ENCODE data around the gene ASB6. TPM values are rescaled to one million over a fixed set of nuclear protein-coding genes. Genes with fewer than 3 reads are reported as not detected.

Gene ASB6
- total RNA-seq, 1 experiment from 2014 or later = 17.4 TPM

DNA sequence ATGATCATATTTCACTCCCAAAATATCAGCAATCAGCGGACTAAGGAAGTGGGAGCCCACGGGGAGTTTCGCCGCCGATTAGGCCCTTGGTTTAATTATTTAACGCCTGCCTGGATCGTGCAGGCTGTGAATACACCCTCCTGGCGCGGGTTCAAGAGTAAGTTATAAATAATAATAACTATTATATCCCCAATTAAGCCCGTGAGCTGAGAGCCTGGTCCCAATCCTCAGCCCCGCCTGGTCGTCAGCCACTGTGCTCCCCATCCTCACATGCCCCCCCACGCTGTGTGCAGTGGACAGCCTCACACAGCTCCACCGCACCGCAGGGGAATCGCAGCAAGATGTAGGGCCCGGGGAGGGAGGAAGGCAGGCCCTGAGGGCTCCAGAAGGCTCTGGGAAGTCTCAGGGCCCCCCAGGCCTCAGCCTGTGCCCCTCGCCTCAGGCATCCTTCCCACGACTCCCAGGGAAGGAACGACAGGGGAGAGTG is 12.6 kb upstream of the ASB6 start:
- DNase-seq = no peak
- Mint-ChIP-seq H3K27ac (ENCODE audit: unreplicated experiment) (no peak overlapping the region), H3K9me3 (ENCODE audit: unreplicated experiment) (no peaks in the 10 kb centered on the region), H3K36me3 (ENCODE audit: insufficient read depth, unreplicated experiment) (no peaks in the 10 kb centered on the region), H3K27me3 (ENCODE audit: insufficient read depth, unreplicated experiment) (peaks cover 2% of the 10 kb centered on the region), H3K4me1 (ENCODE audit: low read depth, unreplicated experiment) (no peaks in the 10 kb centered on the region), H3K4me3 (ENCODE audit: unreplicated experiment) (no peak overlapping the region)
- no peaks in the 10 kb centered on the region for H3K36me3 ChIP-seq (ENCODE audit: control insufficient read depth, insufficient read depth, low read length)
- intact Hi-C loops (cut with micrococcal nuclease; ENCODE audit: unreplicated experiment) = no loop called here
- H3K4me1 ChIP-seq = no peaks in the 10 kb centered on the region
- ChIA-PET CTCF (no interaction called here), POLR2A (no interaction called here)
- no TSS peak for BruUV-seq (replicated peaks)
- H3K4me3 ChIP-seq (ENCODE audit: low read depth, low read length) = no peak overlapping the region
- no peaks in the 10 kb centered on the region for H3K9me3 ChIP-seq
- TF ChIP-seq, protein P1, sequence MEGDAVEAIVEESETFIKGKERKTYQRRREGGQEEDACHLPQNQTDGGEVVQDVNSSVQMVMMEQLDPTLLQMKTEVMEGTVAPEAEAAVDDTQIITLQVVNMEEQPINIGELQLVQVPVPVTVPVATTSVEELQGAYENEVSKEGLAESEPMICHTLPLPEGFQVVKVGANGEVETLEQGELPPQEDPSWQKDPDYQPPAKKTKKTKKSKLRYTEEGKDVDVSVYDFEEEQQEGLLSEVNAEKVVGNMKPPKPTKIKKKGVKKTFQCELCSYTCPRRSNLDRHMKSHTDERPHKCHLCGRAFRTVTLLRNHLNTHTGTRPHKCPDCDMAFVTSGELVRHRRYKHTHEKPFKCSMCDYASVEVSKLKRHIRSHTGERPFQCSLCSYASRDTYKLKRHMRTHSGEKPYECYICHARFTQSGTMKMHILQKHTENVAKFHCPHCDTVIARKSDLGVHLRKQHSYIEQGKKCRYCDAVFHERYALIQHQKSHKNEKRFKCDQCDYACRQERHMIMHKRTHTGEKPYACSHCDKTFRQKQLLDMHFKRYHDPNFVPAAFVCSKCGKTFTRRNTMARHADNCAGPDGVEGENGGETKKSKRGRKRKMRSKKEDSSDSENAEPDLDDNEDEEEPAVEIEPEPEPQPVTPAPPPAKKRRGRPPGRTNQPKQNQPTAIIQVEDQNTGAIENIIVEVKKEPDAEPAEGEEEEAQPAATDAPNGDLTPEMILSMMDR (IDR thresholded peaks at IDR 0.05; ENCODE audit: insufficient read depth in 1 of 2, low read depth in 1 of 2, low read length in 1 of 2, severe bottlenecking in 1 of 2, unreplicated experiment in 1 of 2) = no peak
- no peaks in the 10 kb centered on the region for H3K27me3 ChIP-seq (replicated peaks; ENCODE audit: control insufficient read depth, insufficient read depth, low read length)

DNA sequence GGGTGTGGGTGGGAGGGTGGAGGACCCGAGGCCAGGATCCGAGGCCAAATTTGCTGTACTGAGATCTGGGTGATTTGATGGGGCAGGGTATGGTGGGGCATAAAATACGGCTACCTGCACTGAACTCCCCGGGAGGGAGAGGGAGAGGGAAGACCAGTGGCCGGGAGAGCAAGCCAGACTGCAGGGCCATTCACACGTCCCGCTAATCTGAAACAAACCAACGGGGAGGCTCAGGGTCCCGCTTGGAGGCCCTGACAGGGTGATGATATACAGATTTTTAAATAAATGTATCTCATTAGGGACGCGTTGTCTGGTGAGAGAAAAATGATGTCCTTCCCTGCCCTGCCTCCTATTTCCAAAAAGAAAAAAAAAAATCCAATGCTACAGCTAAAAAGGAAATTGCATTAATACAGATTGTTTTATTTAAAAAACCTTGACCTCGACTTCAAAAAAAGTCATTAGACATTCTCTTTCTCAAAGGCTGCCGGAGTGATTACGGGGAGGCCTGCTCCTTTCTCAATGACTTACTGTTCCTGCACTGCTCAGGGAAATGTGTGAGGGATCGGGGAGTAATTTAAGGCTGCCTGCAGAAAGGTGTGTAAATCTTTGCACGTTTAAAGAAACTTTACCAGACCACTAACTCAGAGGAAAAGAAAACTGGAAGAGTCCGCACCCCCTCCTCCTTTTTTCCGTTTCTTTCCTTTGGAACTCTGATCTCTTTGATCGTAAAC is 12.0 kb upstream of the ASB6 start:
- Mint-ChIP-seq H3K4me1 (ENCODE audit: low read depth, unreplicated experiment) (no peaks in the 10 kb centered on the region), H3K27ac (ENCODE audit: unreplicated experiment) (no peak overlapping the region), H3K9me3 (ENCODE audit: unreplicated experiment) (no peaks in the 10 kb centered on the region), H3K27me3 (ENCODE audit: insufficient read depth, unreplicated experiment) (peaks cover 2% of the 10 kb centered on the region), H3K36me3 (ENCODE audit: insufficient read depth, unreplicated experiment) (no peaks in the 10 kb centered on the region), H3K4me3 (ENCODE audit: unreplicated experiment) (no peak overlapping the region)
- Histone ChIP-seq H3K36me3 (ENCODE audit: control insufficient read depth, insufficient read depth, low read length) (no peaks in the 10 kb centered on the region), H3K27me3 (replicated peaks; ENCODE audit: control insufficient read depth, insufficient read depth, low read length) (no peaks in the 10 kb centered on the region), H3K9me3 (no peaks in the 10 kb centered on the region), H3K4me1 (no peaks in the 10 kb centered on the region), H3K4me3 (ENCODE audit: low read depth, low read length) (no peak overlapping the region)
- ChIA-PET CTCF (no interaction called here), POLR2A (no interaction called here)
- no TSS peak for BruUV-seq (replicated peaks)
- DNase-seq = no peak
- TF ChIP-seq, protein P1 (IDR thresholded peaks at IDR 0.05; ENCODE audit: insufficient read depth in 1 of 2, low read depth in 1 of 2, low read length in 1 of 2, severe bottlenecking in 1 of 2, unreplicated experiment in 1 of 2) = no peak
- intact Hi-C loops (cut with micrococcal nuclease; ENCODE audit: unreplicated experiment) = no loop called here

DNA sequence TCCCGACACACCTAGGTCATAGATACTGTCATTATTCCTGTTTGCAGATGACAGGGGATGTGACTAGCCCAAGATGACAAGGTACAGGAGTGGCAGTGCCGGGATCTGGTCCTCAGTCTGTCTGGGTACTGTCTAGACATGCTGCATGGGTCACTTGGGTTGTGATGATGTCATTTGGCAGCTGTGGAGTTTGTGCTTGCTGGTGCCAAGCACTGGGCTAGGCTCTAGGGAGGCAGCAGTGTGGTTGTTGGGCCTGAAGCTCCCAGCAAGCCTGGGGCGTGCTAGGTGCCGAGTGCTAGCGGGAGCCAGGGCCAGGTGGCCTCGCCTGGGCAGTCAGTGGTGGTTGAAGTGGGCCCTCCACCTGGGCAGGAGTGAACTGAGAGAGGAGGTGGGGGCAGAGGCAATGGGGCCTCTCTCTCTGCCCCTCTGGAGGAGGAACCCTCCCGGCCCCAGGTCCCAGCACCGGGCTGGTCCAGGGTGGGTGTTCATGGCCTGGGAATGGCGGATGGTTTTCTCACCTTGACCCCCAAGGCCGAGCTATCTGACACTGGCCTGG is 8.8 kb upstream of the ASB6 start:
- BruUV-seq (replicated peaks) = no TSS peak
- no peaks in the 10 kb centered on the region for H3K36me3 ChIP-seq (ENCODE audit: control insufficient read depth, insufficient read depth, low read length)
- Mint-ChIP-seq H3K4me1 (ENCODE audit: low read depth, unreplicated experiment) (no peaks in the 10 kb centered on the region), H3K36me3 (ENCODE audit: insufficient read depth, unreplicated experiment) (no peaks in the 10 kb centered on the region), H3K27me3 (ENCODE audit: insufficient read depth, unreplicated experiment) (no peaks in the 10 kb centered on the region), H3K9me3 (ENCODE audit: unreplicated experiment) (no peaks in the 10 kb centered on the region), H3K27ac (ENCODE audit: unreplicated experiment) (peak overlapping the region; percentile 17), H3K4me3 (ENCODE audit: unreplicated experiment) (no peak overlapping the region)
- H3K27me3 ChIP-seq (replicated peaks; ENCODE audit: control insufficient read depth, insufficient read depth, low read length) = no peaks in the 10 kb centered on the region
- ChIA-PET CTCF (no interaction called here), POLR2A (no interaction called here)
- no peak overlapping the region for H3K4me3 ChIP-seq (ENCODE audit: low read depth, low read length)
- no peaks in the 10 kb centered on the region for H3K9me3 ChIP-seq
- intact Hi-C loops (cut with micrococcal nuclease; ENCODE audit: unreplicated experiment) = no loop called here
- H3K4me1 ChIP-seq = no peaks in the 10 kb centered on the region
- TF ChIP-seq, protein P1 (IDR thresholded peaks at IDR 0.05; ENCODE audit: insufficient read depth in 1 of 2, low read depth in 1 of 2, low read length in 1 of 2, severe bottlenecking in 1 of 2, unreplicated experiment in 1 of 2) = no peak
- DNase-seq = no peak

Data from Caco-2 (cell line).